Stimulated activated naive CD4-positive, alpha-beta T cell (primary cell): ENCODE results near the gene KCNQ5.
"Not testable (repeated sequence)": the region's sequence is repeated elsewhere in the genome, so short reads cannot be mapped to it uniquely, and the experiment has no call there.

ENCODE experiments used
- DNase-seq, 6 experiments: peaks; one replicate each; lab custom pipeline; 2025; lab: John Stamatoyannopoulos, UW

Gene KCNQ5

DNA sequence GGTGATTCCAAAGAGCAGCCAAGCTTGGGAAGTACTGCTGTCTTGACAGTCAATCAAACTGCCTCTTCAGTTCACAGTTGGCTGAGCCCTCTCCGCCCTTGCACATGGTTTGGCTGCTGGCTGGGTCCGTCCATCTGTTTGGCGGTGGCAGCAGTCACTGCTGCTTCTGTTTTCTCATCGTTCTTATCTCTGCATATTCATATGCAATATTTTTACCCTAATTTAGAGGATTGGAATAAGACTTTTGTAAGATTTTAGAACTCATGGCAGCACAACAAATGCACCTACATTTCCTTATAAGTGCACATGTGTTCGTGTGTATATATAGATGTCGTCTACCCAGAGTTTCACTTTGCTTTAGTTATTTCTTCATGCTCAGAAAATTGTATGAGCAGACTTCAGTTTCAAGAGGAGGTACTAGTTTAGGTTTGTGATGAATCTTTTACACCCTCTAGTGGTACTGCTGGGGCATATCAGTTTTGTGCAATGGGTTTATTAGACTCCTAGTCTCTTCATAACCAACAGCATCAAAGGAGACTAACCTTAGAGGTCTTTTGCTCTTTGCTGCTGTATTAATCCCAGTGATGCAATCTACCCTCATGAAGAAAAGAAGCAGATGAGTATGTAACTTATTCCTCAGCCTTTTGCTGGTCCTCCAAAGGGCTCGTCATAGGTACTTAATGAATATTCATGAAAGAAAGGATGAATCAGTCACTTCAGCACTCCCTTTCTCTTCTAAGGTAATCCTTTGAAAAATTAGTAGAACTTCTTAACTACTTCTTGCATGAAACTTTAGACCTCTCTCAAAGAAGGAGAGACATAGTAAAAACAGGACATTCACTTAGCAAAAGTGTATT, 559.1 kb downstream of the KCNQ5 start:
- DNase-seq: peak in 3 of 6 experiments; percentile 14 to 48 (median 33)

DNA sequence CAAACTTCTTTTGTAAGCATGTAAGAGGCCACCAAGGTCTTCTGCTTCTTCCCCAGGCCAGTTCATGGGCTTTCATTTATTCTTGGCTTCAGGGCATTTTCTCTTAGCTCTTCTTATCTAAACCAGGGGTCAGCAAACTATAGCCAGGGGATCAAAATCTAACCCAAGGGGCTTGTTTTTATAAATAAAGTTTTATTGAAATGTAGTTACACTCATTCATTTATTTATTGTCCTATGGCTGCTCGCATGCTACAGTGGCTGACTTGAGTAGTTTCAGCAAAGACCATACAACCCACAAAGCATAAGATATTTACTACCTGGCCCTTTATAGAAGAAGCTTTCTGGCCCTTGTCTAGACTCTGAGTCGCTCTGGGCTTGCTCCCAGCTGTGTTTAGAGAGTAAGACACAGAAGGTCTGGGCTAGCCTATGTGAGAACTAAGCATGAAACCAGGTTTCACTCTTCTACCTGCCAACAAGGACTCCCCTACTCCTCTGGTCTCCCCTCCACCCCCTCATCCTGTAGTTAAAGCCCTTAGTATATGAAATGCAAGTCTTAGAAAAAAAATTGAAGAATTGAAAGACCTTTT, 560.2 kb downstream of the KCNQ5 start:
- DNase-seq: no peak

DNA sequence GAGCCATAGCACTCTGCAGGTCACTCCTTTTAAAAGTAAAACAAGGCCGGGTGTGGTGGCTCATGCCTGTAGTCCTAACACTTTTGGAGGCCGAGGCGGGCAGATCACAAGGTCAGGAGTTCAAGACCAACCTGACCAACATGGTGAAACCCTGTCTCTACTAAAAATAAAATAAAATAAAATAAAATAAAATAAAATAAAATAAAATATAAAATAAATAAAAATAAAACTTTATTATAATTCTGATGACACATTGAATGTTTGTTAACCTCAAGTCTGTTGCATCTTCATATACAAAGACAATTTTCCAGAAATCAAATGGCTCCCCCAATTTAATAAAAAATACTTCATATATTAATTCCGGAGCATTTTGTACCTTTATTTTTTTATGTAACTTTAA, 571.4 kb downstream of the KCNQ5 start:
- not testable (repeated sequence) for DNase-seq

- no peak for DNase-seq
These were observed 572.9 kb downstream of the KCNQ5 start for GRCh38 chr6:73194744-73195143.

DNA sequence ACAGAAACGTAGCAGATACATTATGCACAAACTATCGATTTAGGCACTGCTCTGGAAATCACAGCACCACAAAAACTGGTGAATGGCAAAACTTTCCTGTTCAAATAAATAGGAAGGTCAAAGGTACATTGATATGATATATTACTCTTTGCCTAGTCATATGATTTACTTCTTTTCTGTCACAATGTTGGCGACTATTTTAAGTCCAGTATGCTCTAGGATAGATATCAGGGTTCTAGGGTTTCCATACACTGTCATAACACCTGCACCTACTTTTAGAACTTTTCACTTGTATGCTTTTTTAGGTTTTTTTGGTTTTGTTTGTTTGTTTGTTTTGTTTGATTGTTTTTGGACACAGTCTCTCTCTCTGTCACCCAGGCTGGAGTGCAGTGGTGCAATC, 578.4 kb downstream of the KCNQ5 start:
- DNase-seq: no peak

DNA sequence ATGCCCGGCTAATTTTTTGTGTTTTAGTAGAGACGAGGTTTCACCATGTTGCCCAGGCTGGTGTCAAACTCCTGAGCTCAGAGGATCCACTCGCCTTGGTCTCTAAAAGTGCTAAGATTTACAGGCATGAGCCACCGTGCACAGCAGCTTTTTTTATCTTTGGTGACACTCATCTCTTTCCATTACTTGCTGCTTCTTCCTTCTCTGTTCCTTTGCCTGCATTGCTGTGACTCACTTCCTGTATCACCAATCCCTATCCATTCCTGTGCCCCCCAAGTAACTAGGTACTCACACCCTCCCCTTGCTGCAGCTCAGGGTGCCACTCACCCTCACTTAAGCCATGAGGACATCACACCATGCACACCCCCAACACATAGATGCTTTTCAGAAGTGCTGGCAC, 578.9 kb downstream of the KCNQ5 start:
- DNase-seq: no peak

- DNase-seq: no peak
These were observed 581.2 kb downstream of the KCNQ5 start for GRCh38 chr6:73203098-73203497.

GRCh38 chr6:73204252-73204651, 582.4 kb downstream of the KCNQ5 start:
- DNase-seq: no peak

- DNase-seq: no peak
These were observed 585.5 kb downstream of the KCNQ5 start for GRCh38 chr6:73207221-73207837.

DNA sequence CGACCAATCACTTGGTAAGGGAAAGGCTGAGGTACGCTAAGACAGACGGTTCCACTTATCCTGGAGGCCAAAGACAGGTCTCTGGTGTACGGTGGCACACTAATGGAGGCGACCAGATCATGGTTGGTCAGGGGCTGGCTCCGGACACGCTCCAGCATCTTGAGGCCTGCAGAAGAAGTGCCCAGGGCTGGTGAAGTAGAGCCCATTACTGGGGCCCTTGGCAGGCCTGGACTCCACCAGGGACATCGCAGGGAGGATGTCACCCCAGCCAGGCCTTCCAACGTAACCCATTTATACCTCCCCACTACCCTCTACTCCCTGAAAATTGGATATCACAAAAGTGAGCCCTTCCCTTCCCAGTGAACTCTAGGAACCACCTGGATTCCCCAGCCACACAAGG, 587.3 kb downstream of the KCNQ5 start:
- DNase-seq: no peak

DNA sequence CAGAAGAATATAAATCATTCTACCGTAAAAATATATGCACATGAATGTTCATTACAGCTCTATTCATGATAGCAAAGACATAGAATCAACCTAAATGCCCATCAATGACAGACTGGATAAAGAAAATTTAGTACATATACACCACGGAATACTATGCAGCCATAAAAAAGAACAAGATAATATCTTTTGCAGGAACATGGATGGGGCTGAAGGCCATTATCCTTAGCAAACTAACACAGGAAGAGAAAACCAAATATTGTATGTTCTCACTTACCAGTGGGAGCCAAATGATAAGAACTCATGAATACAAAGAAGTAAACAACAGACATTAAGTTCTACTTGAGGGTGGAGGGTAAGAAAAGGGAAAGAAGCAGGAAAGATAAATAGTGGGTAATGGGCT, 595.0 kb downstream of the KCNQ5 start:
- DNase-seq: no peak

DNA sequence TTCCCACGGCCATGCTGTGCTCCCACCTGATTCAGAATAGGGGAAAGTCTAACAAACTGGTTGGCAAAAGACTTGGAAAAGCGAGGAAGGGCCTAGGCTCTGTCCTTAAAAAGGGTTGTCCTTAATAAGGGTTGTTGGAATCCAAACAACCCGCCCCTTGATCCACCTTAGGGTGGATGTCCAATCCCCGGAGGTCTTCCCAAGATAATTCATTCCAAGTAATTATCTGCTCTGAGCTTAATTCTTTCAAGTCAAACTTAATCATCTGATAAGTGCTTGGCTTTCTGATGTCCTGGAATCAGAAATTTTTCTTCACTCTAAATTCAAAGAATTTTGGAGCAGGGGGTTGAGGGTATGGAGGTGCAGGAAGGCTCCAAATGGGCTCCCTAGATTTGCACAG, 603.5 kb downstream of the KCNQ5 start, which contains the start of gene KHDC1L:
TSS of gene KHDC1L (minus strand) at position 101 of the 400 bp plus-strand sequence. CDS start at position 13, 88 bp downstream.
- no peak for DNase-seq

GRCh38 chr6:73227606-73228255, 605.9 kb downstream of the KCNQ5 start:
- DNase-seq: no peak

DNA sequence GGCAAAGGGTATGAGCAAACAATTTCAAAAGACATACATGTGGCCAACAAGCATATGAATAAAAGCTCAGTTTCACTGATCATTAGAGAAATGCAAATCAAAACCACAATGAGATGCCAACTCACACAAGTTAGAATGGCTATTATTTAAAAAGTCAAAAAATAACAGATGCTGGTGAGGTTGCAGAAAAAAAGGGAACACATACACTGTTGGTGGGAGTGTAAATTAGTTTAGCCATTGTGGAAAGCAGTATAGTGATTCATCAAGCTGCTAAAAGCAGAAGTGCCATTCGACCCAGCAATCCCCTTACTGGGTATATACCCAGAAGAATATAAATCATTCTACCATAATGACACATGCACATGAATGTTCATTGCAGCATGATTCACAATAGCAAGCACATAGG, 610.1 kb downstream of the KCNQ5 start:
- no peak for DNase-seq

DNA sequence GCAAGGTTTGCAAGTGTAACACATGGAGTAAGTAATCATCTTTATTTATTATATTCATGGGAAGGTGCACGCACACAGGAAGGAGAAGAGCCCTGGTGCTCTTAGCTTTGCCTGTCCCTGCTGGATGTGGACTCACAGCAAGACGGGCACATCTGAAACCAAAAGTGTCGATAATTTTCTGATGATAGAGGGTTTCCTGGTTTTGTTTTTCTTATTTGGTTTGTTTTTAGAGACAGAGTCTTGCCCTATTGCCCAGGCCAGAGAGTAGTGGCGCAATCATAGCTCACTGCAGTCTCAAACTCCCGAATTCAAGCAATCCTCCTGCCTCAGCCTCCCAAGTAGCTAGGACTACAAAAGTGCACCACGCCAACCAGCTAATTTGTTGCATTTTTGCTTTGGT, 611.2 kb downstream of the KCNQ5 start:
- no peak for DNase-seq

DNA sequence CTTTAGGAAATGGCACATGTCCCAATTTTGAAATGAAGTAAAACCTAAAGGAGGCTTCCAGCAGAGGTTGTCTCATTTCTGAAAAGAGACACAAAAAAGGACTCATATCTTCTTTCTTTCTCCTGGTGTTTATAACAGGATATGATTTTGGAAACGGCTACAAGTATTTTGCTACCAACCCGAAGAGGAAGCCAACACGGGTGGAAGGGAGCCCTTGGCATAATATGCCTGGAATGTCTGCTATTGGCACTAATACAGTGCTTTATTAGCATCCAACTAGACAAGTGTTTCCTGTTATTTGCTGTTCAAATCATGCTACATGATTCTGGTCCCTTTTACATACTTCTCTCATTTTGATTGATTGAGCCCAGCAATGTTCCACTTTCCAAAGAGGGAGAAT, 612.1 kb downstream of the KCNQ5 start:
- not testable (repeated sequence) for DNase-seq

- DNase-seq: no peak
These were observed 612.9 kb downstream of the KCNQ5 start for GRCh38 chr6:73234733-73235132.

- DNase-seq: no peak
These were observed 614.4 kb downstream of the KCNQ5 start for GRCh38 chr6:73236144-73236750.

DNA sequence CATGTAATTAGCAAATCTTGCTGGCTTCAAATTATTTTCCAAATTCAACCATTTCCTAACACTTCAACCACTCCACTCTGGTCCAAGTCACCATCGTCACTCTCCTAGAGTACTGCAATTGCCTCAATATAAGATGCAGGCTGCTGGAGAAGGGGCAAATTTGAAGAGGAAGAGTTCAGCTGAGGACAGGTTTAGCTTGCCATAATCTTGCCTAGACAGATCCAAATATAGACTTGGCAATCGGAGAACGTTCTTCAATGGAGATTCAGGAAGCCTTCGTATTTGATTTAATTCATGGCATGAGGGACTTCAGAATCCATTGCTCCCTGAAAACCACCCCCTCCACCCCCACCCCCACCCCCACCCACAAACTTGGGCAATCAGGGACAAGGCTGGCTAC, 618.9 kb downstream of the KCNQ5 start:
- DNase-seq: no peak

DNA sequence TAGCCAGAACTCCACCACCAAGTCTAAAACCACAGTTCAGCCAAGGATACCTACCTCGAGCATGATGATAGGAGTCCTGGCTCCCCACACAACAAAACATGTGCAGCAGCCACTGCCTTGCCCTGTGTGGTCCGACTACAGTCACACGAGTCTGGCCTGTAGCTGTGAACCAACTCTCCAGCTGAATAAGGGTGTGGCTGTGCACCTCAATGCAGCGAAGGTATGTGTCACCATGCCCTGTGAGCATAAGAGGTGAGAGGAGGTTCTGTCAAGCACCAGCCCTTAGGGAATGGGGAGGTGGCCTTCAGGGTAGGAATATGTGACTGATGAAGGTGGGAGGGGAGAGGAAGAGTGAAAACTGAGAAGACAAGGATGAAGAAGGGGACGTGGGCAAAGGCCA, 620.1 kb downstream of the KCNQ5 start:
- no peak for DNase-seq
